NCI-H2227 treated with DMSO at 0.1 percent for 48 hours (cell line): ENCODE data around the gene CEP350.

Source experiments
- DNase-seq: peaks from one replicate; lab custom pipeline; 2025; lab: John Stamatoyannopoulos, UW

CEP350 gene

GRCh38 chr1:180158149-180159147, 203.8 kb downstream of the CEP350 start:
- no peak for DNase-seq

- no peak for DNase-seq
Observed at GRCh38 chr1:180160357-180160756, 205.7 kb downstream of the CEP350 start.

GRCh38 chr1:180163041-180163440, 208.4 kb downstream of the CEP350 start:
- no peak for DNase-seq
